K562 (cell line): ENCODE results near the gene NEDD4L. TPM values are rescaled to one million over a fixed set of nuclear protein-coding genes. Genes with fewer than 3 reads are reported as not detected.

Experiments used
- C11orf30 ChIP-seq: fragments of 450-650 bp; IDR thresholded peaks from 2 replicates; pipeline ENCODE4 v1.6.1; 2016; ENCODE audit warnings: low read depth, mild to moderate bottlenecking
- DACH1 ChIP-seq: fragments of 450-650 bp; IDR thresholded peaks from 2 replicates; pipeline ENCODE4 v1.6.1; 2018; ENCODE audit not compliant: partially characterized antibody
- ELK1 ChIP-seq: sonication (generic); formaldehyde crosslinking; IDR thresholded peaks from 2 replicates; pipeline ENCODE4 v1.8.1; 2022; ENCODE audit warnings: missing genetic modification reagents
- NFE2 ChIP-seq: IDR thresholded peaks from 2 replicates; pipeline ENCODE4 v1.6.1; 2014; ENCODE audit warnings: antibody characterized with exemption, low read depth
- NONO ChIP-seq, 2 experiments: fragments of 200-400 bp in 1 of 2; fragments of 450-650 bp in 1 of 2; formaldehyde crosslinking in 1 of 2; IDR thresholded peaks; 2 replicates each; pipeline ENCODE4 v1.6.1; 2017; ENCODE audit warnings: low read depth in 2 of 2, mild to moderate bottlenecking in 2 of 2, moderate library complexity in 2 of 2, low read length in 1 of 2
- SAP30 ChIP-seq: fragments of 200-600 bp; sonication (generic); IDR thresholded peaks from 2 replicates; pipeline ENCODE4 v1.6.1; 2012; ENCODE audit warnings: borderline replicate concordance, low read depth, mild to moderate bottlenecking, moderate library complexity, low read length, control low read depth, inconsistent platforms; ENCODE audit not compliant: insufficient read depth, poor library complexity, severe bottlenecking
- THAP12 ChIP-seq: fragments of 250-450 bp; sonication (Bioruptor Pico); IDR thresholded peaks from 2 replicates; pipeline ENCODE4 v1.9.0; 2021; ENCODE audit warnings: mild to moderate bottlenecking, inconsistent platforms
- TRIM24 ChIP-seq, 2 experiments: fragments of 450-650 bp; IDR thresholded peaks; 2 replicates each; pipeline ENCODE4 v1.6.1; 2016
- ZEB2 ChIP-seq: fragments of 450-650 bp; IDR thresholded peaks from 2 replicates; pipeline ENCODE4 v1.6.1; 2016
- ZNF140 ChIP-seq: fragments of 250-450 bp; sonication (Bioruptor Pico); IDR thresholded peaks from 2 replicates; pipeline ENCODE4 v1.8.0; 2021; ENCODE audit warnings: moderate library complexity, mild to moderate bottlenecking, inconsistent platforms
- ZNF197 ChIP-seq: fragments of 200-800 bp; sonication (Bioruptor generic); IDR thresholded peaks from 2 replicates; pipeline ENCODE4 v1.6.1; 2016; ENCODE audit warnings: low read depth, missing genetic modification characterization, missing compliant biosample characterization
- ZNF696 ChIP-seq: fragments of 250-450 bp; sonication (Bioruptor Pico); conservative IDR thresholded peaks from 2 replicates; pipeline ENCODE4 v1.4.0; 2020; ENCODE audit warnings: mild to moderate bottlenecking, moderate library complexity
- ZNF717 ChIP-seq: fragments of 250-450 bp; sonication (Bioruptor Pico); IDR thresholded peaks from 2 replicates; pipeline ENCODE4 v1.5.0; 2021
- ZSCAN29 ChIP-seq: fragments of 450-650 bp; IDR thresholded peaks from 2 replicates; pipeline ENCODE4 v1.6.1; 2017
- polyA plus RNA-seq, 8 experiments: library from polyadenylated mRNA; depleted of rRNA in 4 of 8; stranded (reverse) in 5 of 8; unstranded in 3 of 8; fragments of >200 nt; fragmentation: Nextera tagmentation in 2 of 8; fragmentation: Illumina TruSeq in 1 of 8; extraction: Ambion mirVana in 2 of 8; extraction: Trizol in 1 of 8; gene quantifications; 2 replicates each; pipeline versions ENCODE4 v1.2.1 to v1.2.3, GENCODE V29; 2011 to 2014; ENCODE audit warnings: inconsistent platforms in 1 of 8, missing spikeins in 1 of 8
- total RNA-seq, 7 experiments: library from RNA; depleted of rRNA in 6 of 7; stranded (reverse); fragments of >200 nt in 6 of 7; fragmentation: Illumina TruSeq in 2 of 7; extraction: Trizol in 2 of 7; gene quantifications; 2 replicates each; pipeline versions ENCODE4 v1.2.1 to v1.2.3, GENCODE V29; 2011 to 2021; ENCODE audit warnings: low replicate concordance in 1 of 7
- TF ChIP-seq, protein P1 (sequence below): sonication (generic); formaldehyde crosslinking; IDR thresholded peaks from 2 replicates; pipeline ENCODE4 v1.8.0; 2023; ENCODE audit warnings: mild to moderate bottlenecking, missing genetic modification reagents
- TF ChIP-seq, protein P2 (sequence below): fragments of 250-450 bp; sonication (Bioruptor Pico); IDR thresholded peaks from 2 replicates; pipeline ENCODE4 v1.4.0; 2020
- TF ChIP-seq, protein P3 (sequence below): sonication (generic); IDR thresholded peaks from 2 replicates; pipeline ENCODE4 v1.6.1; 2016

The NEDD4L gene
- total and polyA plus RNA-seq, 9 of the 15 experiments (the other 6 are each of a cell fraction or from before 2014, with no cell fraction given) = 8.1 to 33.4 (median 19.9) TPM

DNA sequence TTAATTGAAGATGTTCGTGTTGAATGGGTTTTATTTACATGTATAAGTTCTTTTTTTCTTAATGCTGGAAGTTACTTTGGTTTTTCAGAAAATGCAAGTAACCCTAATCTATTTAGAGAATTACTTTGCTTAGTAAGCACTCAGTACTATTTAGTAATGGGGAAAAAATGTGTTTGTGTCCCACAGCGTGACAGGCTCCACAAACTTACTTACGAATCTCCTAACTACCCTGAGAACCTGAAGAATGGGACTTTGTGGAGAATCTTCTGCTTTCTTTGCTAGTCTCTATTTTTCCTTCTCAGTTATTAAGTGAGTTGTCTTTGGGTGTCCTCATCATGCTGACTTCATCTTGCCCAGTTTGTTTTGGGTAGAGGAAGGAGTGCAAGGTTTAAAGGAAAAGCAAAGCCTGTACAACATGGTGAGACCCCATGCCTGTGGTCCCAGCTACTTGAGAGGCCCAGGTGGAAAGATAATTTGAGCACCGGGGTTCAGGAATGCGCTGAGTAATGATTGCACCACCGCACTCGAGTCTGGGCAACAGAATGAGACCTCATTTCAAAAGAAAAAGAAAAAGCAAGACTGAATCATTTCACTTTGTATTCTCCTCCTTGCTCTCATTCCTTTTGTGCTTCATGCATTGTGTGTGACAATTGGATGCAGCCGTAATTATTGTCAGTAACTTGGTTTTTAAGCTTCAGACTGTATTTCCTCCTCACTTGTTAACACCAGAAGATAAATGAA, 10.2 kb downstream of the NEDD4L start (continued):
- TF ChIP-seq, protein P1, sequence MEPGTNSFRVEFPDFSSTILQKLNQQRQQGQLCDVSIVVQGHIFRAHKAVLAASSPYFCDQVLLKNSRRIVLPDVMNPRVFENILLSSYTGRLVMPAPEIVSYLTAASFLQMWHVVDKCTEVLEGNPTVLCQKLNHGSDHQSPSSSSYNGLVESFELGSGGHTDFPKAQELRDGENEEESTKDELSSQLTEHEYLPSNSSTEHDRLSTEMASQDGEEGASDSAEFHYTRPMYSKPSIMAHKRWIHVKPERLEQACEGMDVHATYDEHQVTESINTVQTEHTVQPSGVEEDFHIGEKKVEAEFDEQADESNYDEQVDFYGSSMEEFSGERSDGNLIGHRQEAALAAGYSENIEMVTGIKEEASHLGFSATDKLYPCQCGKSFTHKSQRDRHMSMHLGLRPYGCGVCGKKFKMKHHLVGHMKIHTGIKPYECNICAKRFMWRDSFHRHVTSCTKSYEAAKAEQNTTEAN = no peak
- no peak for TF ChIP-seq ZNF197 (CRISPR knock-in tag)
- TF ChIP-seq ZNF140 (CRISPR knock-in tag) = no peak
- peak; percentile 57 for TF ChIP-seq C11orf30
- no peak for TF ChIP-seq ZSCAN29
- no peak for TF ChIP-seq ELK1 (CRISPR knock-in tag)
- TF ChIP-seq, protein P2, sequence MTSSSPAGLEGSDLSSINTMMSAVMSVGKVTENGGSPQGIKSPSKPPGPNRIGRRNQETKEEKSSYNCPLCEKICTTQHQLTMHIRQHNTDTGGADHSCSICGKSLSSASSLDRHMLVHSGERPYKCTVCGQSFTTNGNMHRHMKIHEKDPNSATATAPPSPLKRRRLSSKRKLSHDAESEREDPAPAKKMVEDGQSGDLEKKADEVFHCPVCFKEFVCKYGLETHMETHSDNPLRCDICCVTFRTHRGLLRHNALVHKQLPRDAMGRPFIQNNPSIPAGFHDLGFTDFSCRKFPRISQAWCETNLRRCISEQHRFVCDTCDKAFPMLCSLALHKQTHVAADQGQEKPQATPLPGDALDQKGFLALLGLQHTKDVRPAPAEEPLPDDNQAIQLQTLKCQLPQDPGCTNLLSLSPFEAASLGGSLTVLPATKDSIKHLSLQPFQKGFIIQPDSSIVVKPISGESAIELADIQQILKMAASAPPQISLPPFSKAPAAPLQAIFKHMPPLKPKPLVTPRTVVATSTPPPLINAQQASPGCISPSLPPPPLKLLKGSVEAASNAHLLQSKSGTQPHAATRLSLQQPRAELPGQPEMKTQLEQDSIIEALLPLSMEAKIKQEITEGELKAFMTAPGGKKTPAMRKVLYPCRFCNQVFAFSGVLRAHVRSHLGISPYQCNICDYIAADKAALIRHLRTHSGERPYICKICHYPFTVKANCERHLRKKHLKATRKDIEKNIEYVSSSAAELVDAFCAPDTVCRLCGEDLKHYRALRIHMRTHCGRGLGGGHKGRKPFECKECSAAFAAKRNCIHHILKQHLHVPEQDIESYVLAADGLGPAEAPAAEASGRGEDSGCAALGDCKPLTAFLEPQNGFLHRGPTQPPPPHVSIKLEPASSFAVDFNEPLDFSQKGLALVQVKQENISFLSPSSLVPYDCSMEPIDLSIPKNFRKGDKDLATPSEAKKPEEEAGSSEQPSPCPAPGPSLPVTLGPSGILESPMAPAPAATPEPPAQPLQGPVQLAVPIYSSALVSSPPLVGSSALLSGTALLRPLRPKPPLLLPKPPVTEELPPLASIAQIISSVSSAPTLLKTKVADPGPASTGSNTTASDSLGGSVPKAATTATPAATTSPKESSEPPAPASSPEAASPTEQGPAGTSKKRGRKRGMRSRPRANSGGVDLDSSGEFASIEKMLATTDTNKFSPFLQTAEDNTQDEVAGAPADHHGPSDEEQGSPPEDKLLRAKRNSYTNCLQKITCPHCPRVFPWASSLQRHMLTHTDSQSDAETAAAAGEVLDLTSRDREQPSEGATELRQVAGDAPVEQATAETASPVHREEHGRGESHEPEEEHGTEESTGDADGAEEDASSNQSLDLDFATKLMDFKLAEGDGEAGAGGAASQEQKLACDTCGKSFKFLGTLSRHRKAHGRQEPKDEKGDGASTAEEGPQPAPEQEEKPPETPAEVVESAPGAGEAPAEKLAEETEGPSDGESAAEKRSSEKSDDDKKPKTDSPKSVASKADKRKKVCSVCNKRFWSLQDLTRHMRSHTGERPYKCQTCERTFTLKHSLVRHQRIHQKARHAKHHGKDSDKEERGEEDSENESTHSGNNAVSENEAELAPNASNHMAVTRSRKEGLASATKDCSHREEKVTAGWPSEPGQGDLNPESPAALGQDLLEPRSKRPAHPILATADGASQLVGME (CRISPR knock-in tag) = no peak
- no peak for TF ChIP-seq SAP30
- TF ChIP-seq ZEB2 = peak; percentile 68
- peak; percentile 87 for TF ChIP-seq NFE2
- no peak for TF ChIP-seq ZNF696 (CRISPR knock-in tag)
- TF ChIP-seq DACH1 = no peak
- TF ChIP-seq ZNF717 = no peak
- TF ChIP-seq THAP12 (CRISPR knock-in tag) = no peak
- TF ChIP-seq NONO (IDR thresholded peaks at IDR 0.05; ENCODE audit: low read depth in 2 of 2, low read length in 1 of 2) = no peak
- TF ChIP-seq, protein P3, sequence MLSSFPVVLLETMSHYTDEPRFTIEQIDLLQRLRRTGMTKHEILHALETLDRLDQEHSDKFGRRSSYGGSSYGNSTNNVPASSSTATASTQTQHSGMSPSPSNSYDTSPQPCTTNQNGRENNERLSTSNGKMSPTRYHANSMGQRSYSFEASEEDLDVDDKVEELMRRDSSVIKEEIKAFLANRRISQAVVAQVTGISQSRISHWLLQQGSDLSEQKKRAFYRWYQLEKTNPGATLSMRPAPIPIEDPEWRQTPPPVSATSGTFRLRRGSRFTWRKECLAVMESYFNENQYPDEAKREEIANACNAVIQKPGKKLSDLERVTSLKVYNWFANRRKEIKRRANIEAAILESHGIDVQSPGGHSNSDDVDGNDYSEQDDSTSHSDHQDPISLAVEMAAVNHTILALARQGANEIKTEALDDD = no peak
- TF ChIP-seq TRIM24 (IDR thresholded peaks at IDR 0.05) = peak; percentile 22 to 46; a peak in 1 of 4 replicates
